ENCODE measurements around the gene ITIH2.
A peak's percentile ranks its signal among the peaks of the same experiment; 100 is the strongest.
"Not testable (repeated sequence)": the region's sequence is repeated elsewhere in the genome, so short reads cannot be mapped to it uniquely, and the experiment has no call there.

The ITIH2 gene

GRCh38 chr10:7703140-7703539 is at the start of gene ITIH2:
Gene ITIH2 (plus strand): TSS chr10:7703316. CDS start chr10:7703435, 119 bp downstream.
- H3K27ac Mint-ChIP-seq: no peak within 1 kb of the TSS
- H3K36me3 Mint-ChIP-seq: no peaks in the 10 kb centered on the region

DNA sequence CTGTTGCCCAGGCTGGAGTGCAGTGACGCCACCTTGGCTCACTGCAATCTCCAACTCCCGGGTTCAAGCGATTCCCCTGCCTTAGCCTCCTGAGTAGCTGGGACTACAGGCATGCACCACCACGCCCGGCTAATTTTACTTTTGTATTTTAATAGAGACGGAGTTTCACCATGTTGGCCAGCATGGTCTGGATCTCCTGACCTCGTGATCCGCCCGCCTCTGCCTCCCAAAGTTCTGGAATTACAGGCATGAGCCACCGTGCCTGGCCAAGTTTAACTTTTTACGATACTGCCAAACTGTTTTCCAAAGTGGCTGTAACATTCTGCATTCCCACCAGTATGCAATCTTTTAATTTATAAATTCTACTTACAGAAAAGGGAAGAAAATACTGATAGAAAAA is 46.0 kb upstream of the ITIH2 start:
- ATAC-seq (replicated peaks); H3K4me3 Mint-ChIP-seq; H3K27ac Mint-ChIP-seq; H3K4me1 Mint-ChIP-seq; H3K36me3 Mint-ChIP-seq; H3K9me3 Mint-ChIP-seq; DNase-seq: not testable (repeated sequence)
- H3K27me3 Mint-ChIP-seq: peaks cover 33 to 47% of the 10 kb centered on the region in 2 donors

More at GRCh38 chr10:7703140-7703539, at the start of gene ITIH2:
- H3K9me3 Mint-ChIP-seq: no peaks in the 10 kb centered on the region
- H3K27me3 Mint-ChIP-seq: peaks cover 37 to 46% of the 10 kb centered on the region in 2 donors
- no peak within 1 kb of the TSS for H3K4me3 Mint-ChIP-seq
- no peak for DNase-seq
- no peak for ATAC-seq (replicated peaks)
- H3K4me1 Mint-ChIP-seq: no peaks in the 10 kb centered on the region

GRCh38 chr10:7657552-7657951 is 45.6 kb upstream of the ITIH2 start:
- Mint-ChIP-seq H3K36me3 (no peaks in the 10 kb centered on the region), H3K27ac (no peak overlapping the region), H3K27me3 (peaks cover 35 to 50% of the 10 kb centered on the region in 2 donors), H3K9me3 (no peaks in the 10 kb centered on the region), H3K4me1 (no peaks in the 10 kb centered on the region), H3K4me3 (no peak overlapping the region)
- ATAC-seq (replicated peaks) (no peak), DNase-seq (no peak)

DNA sequence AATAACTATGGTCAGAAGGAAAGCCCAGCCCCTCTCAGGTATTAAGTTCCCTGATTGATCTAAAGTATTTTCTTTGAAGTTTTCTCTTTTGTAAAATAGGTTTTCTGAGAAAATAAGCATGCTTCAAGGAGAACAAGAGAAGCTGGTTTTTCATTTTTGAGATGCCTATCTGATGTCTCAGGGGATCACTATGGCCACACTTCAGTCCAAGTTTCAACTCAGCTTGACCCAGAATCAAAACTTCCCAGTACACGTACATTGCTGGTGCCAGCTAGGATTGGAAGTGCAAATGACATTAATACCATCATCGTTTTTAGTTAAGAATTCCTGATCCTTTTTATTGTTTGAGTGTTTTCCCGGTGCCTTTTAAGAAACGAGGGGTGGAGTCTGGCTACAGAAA is 43.6 kb upstream of the ITIH2 start:
- H3K4me1 Mint-ChIP-seq: no peaks in the 10 kb centered on the region
- ATAC-seq (replicated peaks) (no peak), DNase-seq (no peak)
- H3K27ac Mint-ChIP-seq: no peak overlapping the region
- H3K4me3 Mint-ChIP-seq: no peak overlapping the region
- H3K9me3 Mint-ChIP-seq: no peaks in the 10 kb centered on the region
- no peaks in the 10 kb centered on the region for H3K36me3 Mint-ChIP-seq
- peaks cover 38 to 49% of the 10 kb centered on the region in 2 donors for H3K27me3 Mint-ChIP-seq

GRCh38 chr10:7662522-7662921 is 40.6 kb upstream of the ITIH2 start:
- no peak overlapping the region for H3K27ac Mint-ChIP-seq
- no peaks in the 10 kb centered on the region for H3K36me3 Mint-ChIP-seq
- no peaks in the 10 kb centered on the region for H3K9me3 Mint-ChIP-seq
- peaks cover 3 to 9% of the 10 kb centered on the region in 2 donors for H3K4me1 Mint-ChIP-seq
- DNase-seq: no peak
- peaks cover 54 to 64% of the 10 kb centered on the region in 2 donors for H3K27me3 Mint-ChIP-seq
- H3K4me3 Mint-ChIP-seq: no peak overlapping the region
- no peak for ATAC-seq (replicated peaks)

DNA sequence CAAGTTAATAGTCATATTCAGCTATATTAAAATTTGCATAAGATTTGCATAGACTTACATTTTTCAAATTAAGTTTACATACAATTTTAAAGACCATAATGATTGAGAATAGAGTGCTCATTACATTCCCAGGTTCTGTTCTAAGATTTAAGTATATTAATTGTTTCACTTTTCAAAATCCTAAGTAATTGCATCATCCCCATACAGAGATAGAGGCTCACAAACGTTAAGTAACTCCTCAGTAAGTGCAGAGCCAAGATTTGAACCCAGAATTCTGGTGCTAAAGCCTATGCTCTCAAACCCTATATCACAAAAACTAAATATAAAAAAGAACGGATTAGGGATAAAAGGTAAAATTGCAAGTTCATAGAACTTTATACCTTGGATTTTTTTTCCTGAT is 38.4 kb upstream of the ITIH2 start:
- H3K9me3 Mint-ChIP-seq: no peaks in the 10 kb centered on the region
- ATAC-seq (replicated peaks): no peak
- H3K27me3 Mint-ChIP-seq: peaks cover 57 to 69% of the 10 kb centered on the region in 2 donors
- peaks cover 6 to 15% of the 10 kb centered on the region in 2 donors for H3K4me1 Mint-ChIP-seq
- H3K36me3 Mint-ChIP-seq: no peaks in the 10 kb centered on the region
- no peak overlapping the region for H3K4me3 Mint-ChIP-seq
- DNase-seq: no peak
- no peak overlapping the region for H3K27ac Mint-ChIP-seq

GRCh38 chr10:7665767-7666166 is 37.3 kb upstream of the ITIH2 start:
- Mint-ChIP-seq H3K27me3 (peaks cover 53 to 69% of the 10 kb centered on the region in 2 donors), H3K36me3 (no peaks in the 10 kb centered on the region), H3K27ac (no peak overlapping the region), H3K4me1 (peaks cover 6 to 15% of the 10 kb centered on the region in 2 donors), H3K9me3 (no peaks in the 10 kb centered on the region), H3K4me3 (peak overlapping the region; percentile 70 to 77)
- ATAC-seq (replicated peaks) (no peak), DNase-seq (no peak)

DNA sequence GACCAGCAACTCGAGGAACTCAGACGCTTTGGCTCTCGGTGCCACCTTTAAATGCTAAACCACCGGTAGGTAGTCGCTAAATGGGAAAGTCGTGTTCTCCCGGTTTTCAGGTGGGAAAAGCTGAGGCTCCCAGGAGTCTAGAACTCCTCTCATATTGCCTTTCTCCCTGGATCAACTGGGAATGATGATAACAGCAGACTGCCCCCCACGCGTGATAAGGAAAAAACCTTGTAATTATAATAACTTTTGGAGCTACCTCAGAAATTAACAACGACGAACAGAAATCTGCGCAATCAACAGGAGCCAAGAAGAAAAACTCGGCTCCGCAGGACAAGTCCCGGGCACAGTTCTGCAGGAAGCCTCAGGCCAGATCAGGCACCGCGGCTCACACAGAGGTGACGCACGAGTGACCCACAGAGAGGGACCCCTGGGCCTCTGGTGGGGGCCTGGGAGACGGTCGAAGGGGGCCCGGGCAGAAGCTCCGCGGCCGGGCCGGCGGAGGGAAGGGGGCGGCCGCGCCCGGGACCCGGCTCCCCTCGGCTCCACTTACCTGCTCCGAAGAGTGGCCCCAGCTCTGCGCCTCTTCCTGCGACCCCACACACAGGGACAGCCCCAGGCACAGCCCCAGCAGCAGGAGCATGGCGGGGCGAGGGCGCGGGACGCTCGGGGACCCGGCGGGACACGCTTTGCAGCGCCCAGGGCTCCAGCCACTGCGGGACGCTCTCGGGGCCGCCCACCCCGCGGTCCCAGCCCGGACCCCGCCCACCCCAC is 36.7 kb upstream of the ITIH2 start, which contains the start of gene ITIH5:
TSS of gene ITIH5 (minus strand) at position 714 of the 771 bp plus-strand sequence. CDS start at position 640, 74 bp downstream.
- Mint-ChIP-seq H3K4me1 (peaks cover 6 to 15% of the 10 kb centered on the region in 2 donors), H3K27ac (no peak within 1 kb of the TSS), H3K4me3 (peak within 1 kb of the TSS; percentile 77 to 79), H3K27me3 (peaks cover 50 to 71% of the 10 kb centered on the region in 2 donors), H3K36me3 (no peaks in the 10 kb centered on the region), H3K9me3 (no peaks in the 10 kb centered on the region)
- no peak for DNase-seq
- ATAC-seq (replicated peaks): peak; percentile 36 to 43

GRCh38 chr10:7667262-7668141 is 35.6 kb upstream of the ITIH2 start:
- no peak overlapping the region for H3K27ac Mint-ChIP-seq
- peak overlapping the region; percentile 59 to 79 for H3K4me3 Mint-ChIP-seq
- no peak for DNase-seq
- H3K9me3 Mint-ChIP-seq: no peaks in the 10 kb centered on the region
- peaks cover 53 to 75% of the 10 kb centered on the region in 2 donors for H3K27me3 Mint-ChIP-seq
- ATAC-seq (replicated peaks): peak in 1 of 2 donors; percentile 67
- H3K36me3 Mint-ChIP-seq: no peaks in the 10 kb centered on the region
- H3K4me1 Mint-ChIP-seq: peaks cover 6 to 15% of the 10 kb centered on the region in 2 donors

GRCh38 chr10:7670157-7670556 is 33.0 kb upstream of the ITIH2 start:
- no peak for DNase-seq
- no peak overlapping the region for H3K27ac Mint-ChIP-seq
- H3K4me1 Mint-ChIP-seq: peaks cover 8 to 15% of the 10 kb centered on the region in 2 donors
- H3K4me3 Mint-ChIP-seq: no peak overlapping the region
- H3K36me3 Mint-ChIP-seq: no peaks in the 10 kb centered on the region
- peaks cover 58 to 76% of the 10 kb centered on the region in 2 donors for H3K27me3 Mint-ChIP-seq
- no peak for ATAC-seq (replicated peaks)
- H3K9me3 Mint-ChIP-seq: no peaks in the 10 kb centered on the region

DNA sequence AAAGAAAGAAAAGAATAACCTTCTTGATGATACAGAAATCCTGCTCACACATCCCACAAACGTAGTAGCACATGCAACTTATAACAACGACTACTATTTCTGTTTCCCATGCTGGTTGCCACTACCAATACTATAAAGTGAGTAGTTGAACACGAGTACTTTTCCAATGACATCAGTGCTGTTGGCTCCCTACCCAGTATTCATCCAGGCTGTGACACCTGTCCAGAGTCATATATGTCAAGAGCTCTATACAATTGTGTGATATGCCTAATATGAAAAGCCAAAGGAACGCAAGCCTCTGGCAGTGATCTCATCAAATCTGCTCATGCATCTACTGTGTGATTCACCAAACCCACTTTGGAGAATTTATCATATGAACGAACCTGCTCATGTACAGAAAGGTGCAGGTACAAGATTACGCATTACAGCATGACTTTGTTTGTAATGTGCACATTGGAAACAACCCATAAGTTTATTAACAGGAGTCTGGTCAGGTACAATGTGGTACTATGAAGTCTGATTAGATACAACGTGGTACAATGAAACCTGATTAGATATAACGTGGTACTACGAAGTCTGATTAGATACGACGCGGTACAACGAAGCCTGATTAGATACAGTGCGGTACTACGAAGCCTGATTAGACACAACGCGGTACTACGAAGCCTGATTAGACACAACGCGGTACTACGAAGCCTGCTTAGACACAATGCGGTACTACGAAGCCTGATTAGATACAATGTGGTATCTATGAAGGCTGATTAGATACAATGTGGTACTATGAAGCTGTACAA is 30.6 kb upstream of the ITIH2 start:
- ATAC-seq (replicated peaks): no peak
- Mint-ChIP-seq H3K27ac (no peak overlapping the region), H3K4me3 (no peak overlapping the region), H3K36me3 (no peaks in the 10 kb centered on the region), H3K27me3 (peaks cover 58 to 77% of the 10 kb centered on the region in 2 donors), H3K9me3 (no peaks in the 10 kb centered on the region), H3K4me1 (peaks cover 5 to 6% of the 10 kb centered on the region in 2 donors)
- no peak for DNase-seq

GRCh38 chr10:7679256-7679655 is 23.9 kb upstream of the ITIH2 start:
- no peak for ATAC-seq (replicated peaks)
- no peak overlapping the region for H3K27ac Mint-ChIP-seq
- peaks cover 53 to 54% of the 10 kb centered on the region in 2 donors for H3K27me3 Mint-ChIP-seq

GRCh38 chr10:7680078-7680477 is 23.0 kb upstream of the ITIH2 start:
- H3K27me3 Mint-ChIP-seq: peaks cover 47 to 51% of the 10 kb centered on the region in 2 donors
- not testable (repeated sequence) for H3K27ac Mint-ChIP-seq; H3K4me1 Mint-ChIP-seq; ATAC-seq (replicated peaks); H3K36me3 Mint-ChIP-seq; H3K4me3 Mint-ChIP-seq; DNase-seq
- H3K9me3 Mint-ChIP-seq: peaks cover 3 to 22% of the 10 kb centered on the region in 2 donors

More at GRCh38 chr10:7679256-7679655, 23.9 kb upstream of the ITIH2 start:
- DNase-seq: no peak
- no peak overlapping the region for H3K4me3 Mint-ChIP-seq
- no peaks in the 10 kb centered on the region for H3K4me1 Mint-ChIP-seq
- H3K36me3 Mint-ChIP-seq: peaks cover 0 to 9% of the 10 kb centered on the region in 2 donors
- peaks cover 3 to 19% of the 10 kb centered on the region in 2 donors for H3K9me3 Mint-ChIP-seq

All from stimulated activated naive B cell treated with anti-CD40 and anti-IgM and Interleukin-4, amounts not matched to agents 10 μg/mL and 1 μg/mL and 100 μg/mL, for 72 hours (primary cell).